Smooth muscle cell (in vitro differentiated cells): ENCODE measurements around the gene TRIM10. TPM values are rescaled to one million over a fixed set of nuclear protein-coding genes. Genes with fewer than 3 reads are reported as not detected.
A peak's percentile ranks its signal among the peaks of the same experiment; 100 is the strongest.

Experiments
- DNase-seq: peaks from one replicate; lab custom pipeline; 2025; ENCODE audit not compliant: unreplicated experiment; lab: John Stamatoyannopoulos, UW
- H2AFZ ChIP-seq: fragments of 200-600 bp; sonication (generic); 2 replicates; pipeline ENCODE4 v1.6.0; 2016; ENCODE audit warnings: antibody characterized with exemption, low read depth, mild to moderate bottlenecking
- H3F3A ChIP-seq: fragments of 200-600 bp; sonication (generic); 2 replicates; pipeline ENCODE4 v1.6.0; 2017; ENCODE audit warnings: antibody characterized with exemption, low read depth
- H3K27ac ChIP-seq: fragments of 200-600 bp; sonication (generic); 2 replicates; pipeline ENCODE4 v1.5.1; 2016; ENCODE audit warnings: low read depth, mild to moderate bottlenecking
- H3K27me3 ChIP-seq: fragments of 200-600 bp; sonication (generic); 2 replicates; pipeline ENCODE4 v1.6.1; 2016; ENCODE audit warnings: low read depth, mild to moderate bottlenecking
- H3K36me3 ChIP-seq: fragments of 200-600 bp; sonication (generic); 2 replicates; pipeline ENCODE4 v1.5.1; 2016; ENCODE audit warnings: low read depth
- H3K4me1 ChIP-seq: fragments of 200-600 bp; sonication (generic); 2 replicates; pipeline ENCODE4 v1.5.1; 2016; ENCODE audit warnings: low read depth
- H3K4me2 ChIP-seq: fragments of 200-600 bp; sonication (generic); 2 replicates; pipeline ENCODE4 v1.6.0; 2016; ENCODE audit warnings: mild to moderate bottlenecking
- H3K4me3 ChIP-seq: fragments of 200-600 bp; sonication (generic); 2 replicates; pipeline ENCODE4 v1.5.1; 2016; ENCODE audit warnings: mild to moderate bottlenecking
- H3K79me2 ChIP-seq: fragments of 200-600 bp; sonication (generic); 2 replicates; pipeline ENCODE4 v1.6.0; 2016; ENCODE audit warnings: low read depth, mild to moderate bottlenecking
- H3K9ac ChIP-seq: fragments of 200-600 bp; sonication (generic); 2 replicates; pipeline ENCODE4 v1.6.0; 2016; ENCODE audit warnings: low read depth
- H3K9me3 ChIP-seq: fragments of 200-600 bp; sonication (generic); replicated peaks from 2 replicates; pipeline ENCODE4 v1.5.1; 2016; ENCODE audit warnings: low read depth
- H4K20me1 ChIP-seq: fragments of 200-600 bp; sonication (generic); 2 replicates; pipeline ENCODE4 v1.6.0; 2016; ENCODE audit warnings: low read depth
- WGBS: methylation state at CpG from one replicate; pipeline ENCODE4 v1.1.7; 2016; ENCODE audit warnings: low lambda C conversion rate; 5-methylcytosine and 5-hydroxymethylcytosine counted together
- polyA plus RNA-seq: library from polyadenylated mRNA; unstranded; fragments of >200 nt; fragmentation: Nextera tagmentation; extraction: Ambion mirVana; gene quantifications from 2 replicates; pipeline ENCODE4 v1.2.1, GENCODE V29; 2016
- total RNA-seq: library from RNA; depleted of rRNA; stranded (reverse); fragments of >200 nt; gene quantifications from 2 replicates; pipeline ENCODE4 v1.2.3, GENCODE V29; 2014
- TF ChIP-seq, protein P1 (sequence below): fragments of 200-600 bp; sonication (generic); IDR thresholded peaks from 2 replicates; pipeline ENCODE4 v1.5.1; 2017; ENCODE audit warnings: borderline replicate concordance, mild to moderate bottlenecking, antibody characterized with exemption; ENCODE audit not compliant: insufficient read depth, poor library complexity, severe bottlenecking

Gene TRIM10
- total and polyA plus RNA-seq, 2 experiments from 2014 or later: not detected

DNA sequence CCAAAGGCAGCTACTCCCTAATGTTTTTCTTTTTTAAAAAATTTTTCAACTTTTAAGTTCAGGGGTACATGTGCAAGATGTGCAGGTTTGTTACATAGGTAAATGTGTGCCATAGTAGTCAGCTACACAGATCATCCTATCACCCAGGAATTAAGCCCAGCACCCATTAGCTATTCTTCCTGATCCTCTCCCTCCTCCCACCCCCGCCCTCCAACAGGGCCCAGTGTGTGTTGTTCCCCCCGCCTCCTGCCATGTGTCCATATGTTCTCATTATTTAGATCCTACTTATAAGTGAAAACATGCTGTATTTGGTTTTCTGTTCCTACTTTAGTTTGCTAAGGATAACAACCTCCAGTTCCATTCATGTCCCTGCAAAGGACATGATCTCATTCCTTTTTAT, 14.8 kb upstream of the TRIM10 start:
- WGBS: 75% methylated on average over 2 of the region's 2 CpGs
- Histone ChIP-seq H3K9ac (no peak overlapping the region), H3K27me3 (peaks cover 66% of the 10 kb centered on the region), H3K4me2 (no peak overlapping the region), H3K4me3 (no peak overlapping the region), H3K79me2 (no peaks in the 10 kb centered on the region), H4K20me1 (no peaks in the 10 kb centered on the region), H3F3A (no peaks in the 10 kb centered on the region), H3K4me1 (peaks cover 5% of the 10 kb centered on the region), H2AFZ (no peak overlapping the region), H3K27ac (no peak overlapping the region), H3K9me3 (no peaks in the 10 kb centered on the region), H3K36me3 (no peaks in the 10 kb centered on the region)
- TF ChIP-seq, protein P1, sequence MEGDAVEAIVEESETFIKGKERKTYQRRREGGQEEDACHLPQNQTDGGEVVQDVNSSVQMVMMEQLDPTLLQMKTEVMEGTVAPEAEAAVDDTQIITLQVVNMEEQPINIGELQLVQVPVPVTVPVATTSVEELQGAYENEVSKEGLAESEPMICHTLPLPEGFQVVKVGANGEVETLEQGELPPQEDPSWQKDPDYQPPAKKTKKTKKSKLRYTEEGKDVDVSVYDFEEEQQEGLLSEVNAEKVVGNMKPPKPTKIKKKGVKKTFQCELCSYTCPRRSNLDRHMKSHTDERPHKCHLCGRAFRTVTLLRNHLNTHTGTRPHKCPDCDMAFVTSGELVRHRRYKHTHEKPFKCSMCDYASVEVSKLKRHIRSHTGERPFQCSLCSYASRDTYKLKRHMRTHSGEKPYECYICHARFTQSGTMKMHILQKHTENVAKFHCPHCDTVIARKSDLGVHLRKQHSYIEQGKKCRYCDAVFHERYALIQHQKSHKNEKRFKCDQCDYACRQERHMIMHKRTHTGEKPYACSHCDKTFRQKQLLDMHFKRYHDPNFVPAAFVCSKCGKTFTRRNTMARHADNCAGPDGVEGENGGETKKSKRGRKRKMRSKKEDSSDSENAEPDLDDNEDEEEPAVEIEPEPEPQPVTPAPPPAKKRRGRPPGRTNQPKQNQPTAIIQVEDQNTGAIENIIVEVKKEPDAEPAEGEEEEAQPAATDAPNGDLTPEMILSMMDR: no peak
- no peak for DNase-seq

DNA sequence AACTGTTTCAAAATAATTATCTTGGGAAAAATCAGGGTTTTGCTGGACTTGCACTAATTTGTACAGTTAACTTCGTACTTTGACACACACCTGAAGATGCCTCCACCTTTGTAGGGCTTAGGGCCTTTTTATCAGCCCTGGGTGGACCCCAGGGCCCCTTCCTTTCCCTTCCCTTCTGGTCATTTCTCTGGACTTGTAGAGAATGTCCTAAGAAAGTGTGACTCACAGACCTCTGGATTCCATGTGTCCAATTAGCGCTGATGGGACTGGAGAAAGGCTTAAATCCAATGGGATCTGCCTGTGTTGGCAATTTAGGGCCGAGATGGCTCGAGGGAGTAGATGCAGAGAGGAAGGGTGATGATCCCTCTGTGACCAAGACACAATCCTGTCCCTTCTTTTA, 11.7 kb upstream of the TRIM10 start:
- Histone ChIP-seq H2AFZ (no peak overlapping the region), H3K79me2 (no peaks in the 10 kb centered on the region), H3K4me3 (no peak overlapping the region), H3K9me3 (no peaks in the 10 kb centered on the region), H3K9ac (no peak overlapping the region), H3F3A (no peaks in the 10 kb centered on the region), H3K4me1 (peaks cover 5% of the 10 kb centered on the region), H3K27ac (no peak overlapping the region), H3K27me3 (peaks cover 90% of the 10 kb centered on the region), H4K20me1 (no peaks in the 10 kb centered on the region), H3K36me3 (no peaks in the 10 kb centered on the region), H3K4me2 (peak overlapping the region; percentile 77)
- no peak for DNase-seq
- 48% methylated on average over 4 of the region's 4 CpGs for WGBS
- TF ChIP-seq, protein P1: no peak

DNA sequence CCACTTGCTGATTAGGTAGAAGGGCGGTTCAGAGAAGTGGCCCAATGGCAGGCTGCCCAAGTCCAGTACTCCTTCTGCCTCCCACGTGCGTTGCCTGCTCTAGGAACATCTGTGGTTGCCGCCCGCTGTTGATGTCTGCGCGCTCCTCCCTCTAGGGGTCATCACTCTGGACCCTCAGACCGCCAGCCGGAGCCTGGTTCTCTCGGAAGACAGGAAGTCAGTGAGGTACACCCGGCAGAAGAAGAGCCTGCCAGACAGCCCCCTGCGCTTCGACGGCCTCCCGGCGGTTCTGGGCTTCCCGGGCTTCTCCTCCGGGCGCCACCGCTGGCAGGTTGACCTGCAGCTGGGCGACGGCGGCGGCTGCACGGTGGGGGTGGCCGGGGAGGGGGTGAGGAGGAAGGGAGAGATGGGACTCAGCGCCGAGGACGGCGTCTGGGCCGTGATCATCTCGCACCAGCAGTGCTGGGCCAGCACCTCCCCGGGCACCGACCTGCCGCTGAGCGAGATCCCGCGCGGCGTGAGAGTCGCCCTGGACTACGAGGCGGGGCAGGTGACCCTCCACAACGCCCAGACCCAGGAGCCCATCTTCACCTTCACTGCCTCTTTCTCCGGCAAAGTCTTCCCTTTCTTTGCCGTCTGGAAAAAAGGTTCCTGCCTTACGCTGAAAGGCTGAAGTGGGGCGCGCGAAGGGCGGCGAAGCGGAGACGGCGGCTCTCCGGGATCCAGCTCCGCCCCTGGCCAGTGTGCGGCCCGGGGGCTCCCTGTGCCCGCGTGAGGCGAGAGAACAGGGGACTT, 10.9 kb upstream of the TRIM10 start:
- Histone ChIP-seq H3K36me3 (no peaks in the 10 kb centered on the region), H3K4me1 (peaks cover 5% of the 10 kb centered on the region), H3K4me3 (peak overlapping the region; percentile 34), H3K27ac (no peak overlapping the region), H3K4me2 (peak overlapping the region; percentile 77), H3K79me2 (no peaks in the 10 kb centered on the region), H4K20me1 (no peaks in the 10 kb centered on the region), H2AFZ (peak overlapping the region; percentile 36), H3F3A (no peaks in the 10 kb centered on the region), H3K9me3 (no peaks in the 10 kb centered on the region), H3K9ac (no peak overlapping the region), H3K27me3 (peaks cover 90% of the 10 kb centered on the region)
- no peak for DNase-seq
- TF ChIP-seq, protein P1: no peak
- 7% methylated on average over 53 of the region's 62 CpGs for WGBS
